ENCODE data around the gene SLC2A13.

DNA sequence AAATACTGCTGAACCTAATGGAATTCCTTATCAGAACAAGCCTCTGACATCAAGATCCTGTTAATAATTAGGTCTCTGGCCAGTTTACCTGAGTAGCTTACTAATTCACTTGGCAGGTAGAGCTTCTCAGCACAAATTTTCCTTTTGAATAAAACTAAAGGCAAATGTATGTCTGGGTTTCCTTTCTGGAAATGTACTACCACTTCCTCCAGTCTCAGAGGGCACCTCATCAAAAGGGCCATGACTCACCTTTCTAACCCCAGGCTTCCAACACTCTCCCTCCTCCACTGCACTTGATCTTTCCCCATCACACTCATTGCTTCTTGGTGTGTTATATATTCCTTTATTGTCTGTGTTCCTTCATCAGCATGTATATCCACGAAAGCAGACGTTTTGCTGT is 90.5 kb downstream of the SLC2A13 start:
- no peak for TF ChIP-seq POLR2A (IDR thresholded peaks at IDR 0.05; ENCODE audit: extremely low read depth, insufficient read length)
- TF ChIP-seq, protein P1, sequence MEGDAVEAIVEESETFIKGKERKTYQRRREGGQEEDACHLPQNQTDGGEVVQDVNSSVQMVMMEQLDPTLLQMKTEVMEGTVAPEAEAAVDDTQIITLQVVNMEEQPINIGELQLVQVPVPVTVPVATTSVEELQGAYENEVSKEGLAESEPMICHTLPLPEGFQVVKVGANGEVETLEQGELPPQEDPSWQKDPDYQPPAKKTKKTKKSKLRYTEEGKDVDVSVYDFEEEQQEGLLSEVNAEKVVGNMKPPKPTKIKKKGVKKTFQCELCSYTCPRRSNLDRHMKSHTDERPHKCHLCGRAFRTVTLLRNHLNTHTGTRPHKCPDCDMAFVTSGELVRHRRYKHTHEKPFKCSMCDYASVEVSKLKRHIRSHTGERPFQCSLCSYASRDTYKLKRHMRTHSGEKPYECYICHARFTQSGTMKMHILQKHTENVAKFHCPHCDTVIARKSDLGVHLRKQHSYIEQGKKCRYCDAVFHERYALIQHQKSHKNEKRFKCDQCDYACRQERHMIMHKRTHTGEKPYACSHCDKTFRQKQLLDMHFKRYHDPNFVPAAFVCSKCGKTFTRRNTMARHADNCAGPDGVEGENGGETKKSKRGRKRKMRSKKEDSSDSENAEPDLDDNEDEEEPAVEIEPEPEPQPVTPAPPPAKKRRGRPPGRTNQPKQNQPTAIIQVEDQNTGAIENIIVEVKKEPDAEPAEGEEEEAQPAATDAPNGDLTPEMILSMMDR (IDR thresholded peaks at IDR 0.05; ENCODE audit: low read depth, low read length), result no peak
- no peak for TF ChIP-seq MYC (IDR thresholded peaks at IDR 0.05; ENCODE audit: low read depth, low read length)
- TF ChIP-seq, protein P2, sequence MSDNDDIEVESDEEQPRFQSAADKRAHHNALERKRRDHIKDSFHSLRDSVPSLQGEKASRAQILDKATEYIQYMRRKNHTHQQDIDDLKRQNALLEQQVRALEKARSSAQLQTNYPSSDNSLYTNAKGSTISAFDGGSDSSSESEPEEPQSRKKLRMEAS (IDR thresholded peaks at IDR 0.05; ENCODE audit: low read depth, low read length), result no peak

Data from NB4 (cell line).